Right lobe of liver (tissue), 6 donors: ENCODE results near the gene CREBBP. TPM values are rescaled to one million over a fixed set of nuclear protein-coding genes. Genes with fewer than 3 reads are reported as not detected.

ENCODE experiments used
- ATAC-seq, 4 donors: fragments of 200-7000 bp; cut with Tn5 transposase; one replicate each; pipeline ENCODE4 v1.9.1; 2020; ENCODE audit warnings: mild to moderate bottlenecking in 4 of 4, moderate library complexity in 4 of 4
- DNase-seq, 3 donors: peaks; one replicate each; pipeline ENCODE4 v3.0.0-alpha.2; 2020
- H3K27ac ChIP-seq, 3 donors: fragments of 200-600 bp; one replicate each; pipeline ENCODE4 v1.8.0; 2022
- H3K27me3 ChIP-seq, 2 donors: fragments of 200-600 bp; one replicate each; pipeline ENCODE4 v1.8.0; 2022
- H3K36me3 ChIP-seq, 4 donors: fragments of 200-600 bp; sonication (generic) in 1 of 4; one replicate each; pipeline versions ENCODE4 v1.5.1 to v1.8.0; 2017 to 2022; ENCODE audit warnings: control low read depth in 1 of 4
- H3K4me1 ChIP-seq, 4 donors: fragments of 200-600 bp; sonication (generic) in 1 of 4; one replicate each; pipeline versions ENCODE4 v1.5.1 to v1.8.0; 2017 to 2022; ENCODE audit warnings: control low read depth in 1 of 4
- H3K4me3 ChIP-seq, 3 donors: fragments of 200-600 bp; one replicate each; pipeline ENCODE4 v1.8.0; 2022
- H3K9me3 ChIP-seq, 4 donors: fragments of 200-600 bp; sonication (generic) in 1 of 4; one replicate each; pipeline versions ENCODE4 v1.5.1 to v1.8.0; 2017 to 2022; ENCODE audit warnings: control low read depth in 1 of 4
- POLR2A ChIP-seq: fragments of 450-650 bp; IDR thresholded peaks from one replicate; pipeline ENCODE4 v1.6.1; 2017; ENCODE audit warnings: antibody characterized with exemption, mild to moderate bottlenecking
- WGBS: methylation state at CpG from one replicate; pipeline ENCODE4 v1.1.6; 2018; ENCODE audit warnings: low coverage, low lambda C conversion rate; ENCODE audit not compliant: insufficient coverage; ENCODE audit errors: missing lambda C conversion rate; 5-methylcytosine and 5-hydroxymethylcytosine counted together
- intact Hi-C, 2 donors: fragments of 100-400 bp; cut with DNase I; formaldehyde crosslinking; loops; one replicate each; pipeline versions ENCODE4 v1.11.2 to v1.14.1; 2022
- total RNA-seq, 6 experiments: library from RNA; depleted of rRNA in 2 of 6; stranded (reverse); fragments of >200 nt in 2 of 6; fragmentation: NEBNext Ultra II Directional in 3 of 6; extraction: Animal tissue kit (Norgen Biotek cat#: 25700) in 3 of 6; gene quantifications; one replicate each; pipeline versions ENCODE4 v1.1.0 to v1.2.4, GENCODE V29; 2016 to 2023
- TF ChIP-seq, protein P1 (sequence below), 4 donors: fragments of 200-600 bp in 3 of 4; fragments of 450-650 bp in 1 of 4; IDR thresholded peaks; one replicate each; pipeline versions ENCODE4 v1.5.1 to v1.8.0; 2016 to 2022; ENCODE audit warnings: antibody characterized with exemption in 4 of 4, mild to moderate bottlenecking in 2 of 4
- donor health status: DM: no; HTN: yes; CAD: no.
- donor health status: DM: no; HTN: no; CAD: no.
- donor health status: DM: no; HTN: no; CAD: no.
- donor health status: DM: no; HTN: yes; CAD: no.
- donor health status: DM: no; HTN: yes; CAD: no.

Gene CREBBP
- total RNA-seq, 6 experiments from 2014 or later, result 18.1 to 39.8 (median 29.2) TPM

DNA sequence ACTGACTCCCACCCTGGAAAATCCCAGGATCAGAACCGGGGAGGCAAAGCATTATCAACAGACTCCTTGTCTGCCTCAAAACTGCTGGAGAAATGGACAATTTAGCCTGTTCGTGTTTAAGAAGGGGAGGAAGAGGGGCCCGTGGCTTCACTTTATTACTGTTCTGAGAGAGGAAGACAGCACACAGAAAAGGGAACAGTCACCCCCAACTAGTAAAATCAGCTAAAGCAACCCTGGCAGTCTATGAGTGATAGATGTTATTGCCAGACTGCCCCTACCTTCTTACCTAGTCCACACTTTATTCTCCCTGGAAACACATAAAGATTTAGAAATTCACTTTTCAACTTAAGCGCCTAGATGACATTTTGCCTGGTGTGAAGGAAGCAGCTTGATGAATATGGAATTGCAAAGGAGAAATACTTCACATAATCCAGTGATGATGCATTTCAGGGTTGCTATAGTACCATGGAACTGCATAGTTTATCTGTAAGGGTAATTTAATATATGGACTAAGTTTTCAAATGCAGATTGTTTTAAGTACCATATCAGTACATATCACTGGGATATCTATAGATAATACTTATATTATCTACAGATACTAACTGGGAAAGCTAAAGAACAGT lies 126.3 kb downstream of the CREBBP start:
- H3K36me3 ChIP-seq, result peaks cover 0 to 45% (median 18%) of the 10 kb centered on the region in 4 donors
- H3K27me3 ChIP-seq, result no peaks in the 10 kb centered on the region
- ATAC-seq (no peak), DNase-seq (no peak)
- H3K27ac ChIP-seq, result no peak overlapping the region
- TF ChIP-seq, protein P1, sequence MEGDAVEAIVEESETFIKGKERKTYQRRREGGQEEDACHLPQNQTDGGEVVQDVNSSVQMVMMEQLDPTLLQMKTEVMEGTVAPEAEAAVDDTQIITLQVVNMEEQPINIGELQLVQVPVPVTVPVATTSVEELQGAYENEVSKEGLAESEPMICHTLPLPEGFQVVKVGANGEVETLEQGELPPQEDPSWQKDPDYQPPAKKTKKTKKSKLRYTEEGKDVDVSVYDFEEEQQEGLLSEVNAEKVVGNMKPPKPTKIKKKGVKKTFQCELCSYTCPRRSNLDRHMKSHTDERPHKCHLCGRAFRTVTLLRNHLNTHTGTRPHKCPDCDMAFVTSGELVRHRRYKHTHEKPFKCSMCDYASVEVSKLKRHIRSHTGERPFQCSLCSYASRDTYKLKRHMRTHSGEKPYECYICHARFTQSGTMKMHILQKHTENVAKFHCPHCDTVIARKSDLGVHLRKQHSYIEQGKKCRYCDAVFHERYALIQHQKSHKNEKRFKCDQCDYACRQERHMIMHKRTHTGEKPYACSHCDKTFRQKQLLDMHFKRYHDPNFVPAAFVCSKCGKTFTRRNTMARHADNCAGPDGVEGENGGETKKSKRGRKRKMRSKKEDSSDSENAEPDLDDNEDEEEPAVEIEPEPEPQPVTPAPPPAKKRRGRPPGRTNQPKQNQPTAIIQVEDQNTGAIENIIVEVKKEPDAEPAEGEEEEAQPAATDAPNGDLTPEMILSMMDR (IDR thresholded peaks at IDR 0.05), result no peak
- TF ChIP-seq POLR2A, result no peak
- H3K4me3 ChIP-seq, result no peak overlapping the region
- H3K9me3 ChIP-seq, result no peaks in the 10 kb centered on the region
- WGBS, result 93% methylated on average over 4 of the region's 4 CpGs
- intact Hi-C loops, result no loop called here
- H3K4me1 ChIP-seq, result peaks cover 0 to 17% (median 5%) of the 10 kb centered on the region in 4 donors

GRCh38 chr16:3752984-3753383 lies 127.5 kb downstream of the CREBBP start:
- 100% methylated on average over 7 of the region's 15 CpGs for WGBS
- Histone ChIP-seq H3K27ac (no peak overlapping the region), H3K9me3 (no peaks in the 10 kb centered on the region), H3K4me1 (peaks cover 0 to 17% (median 5%) of the 10 kb centered on the region in 4 donors), H3K36me3 (peaks cover 0 to 41% (median 18%) of the 10 kb centered on the region in 4 donors), H3K27me3 (no peaks in the 10 kb centered on the region), H3K4me3 (no peak overlapping the region)
- TF ChIP-seq, protein P1 (IDR thresholded peaks at IDR 0.05), result no peak
- no peak for TF ChIP-seq POLR2A
- ATAC-seq, result no peak
- DNase-seq, result no peak
- intact Hi-C loops, result no loop called here

DNA sequence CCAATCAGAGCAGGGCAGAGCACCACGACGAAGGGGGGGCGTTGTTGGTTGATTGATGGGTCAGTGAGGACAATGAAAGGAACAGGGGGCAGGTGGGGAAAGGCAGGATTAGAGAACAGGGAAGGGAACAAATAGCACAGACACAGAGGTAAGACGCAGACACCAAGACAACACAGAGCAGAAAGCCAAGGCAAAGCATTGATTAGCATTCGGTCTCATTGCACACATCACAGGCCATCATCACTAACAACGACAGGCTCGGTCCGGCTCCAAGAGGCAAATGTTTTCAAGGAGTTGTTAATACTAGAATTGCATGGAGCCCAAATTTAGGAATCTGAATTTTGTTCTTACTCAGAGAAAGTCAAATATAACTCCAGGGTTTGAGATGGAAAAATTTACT lies 128.6 kb downstream of the CREBBP start:
- 91% methylated on average over 6 of the region's 8 CpGs for WGBS
- no peak overlapping the region for H3K27ac ChIP-seq
- H3K4me1 ChIP-seq, result peaks cover 0 to 17% (median 5%) of the 10 kb centered on the region in 4 donors
- no peak for DNase-seq
- intact Hi-C loops, result no loop called here
- no peaks in the 10 kb centered on the region for H3K27me3 ChIP-seq
- TF ChIP-seq POLR2A, result no peak
- TF ChIP-seq, protein P1 (IDR thresholded peaks at IDR 0.05), result no peak
- peaks cover 0 to 41% (median 14%) of the 10 kb centered on the region in 4 donors for H3K36me3 ChIP-seq
- H3K9me3 ChIP-seq, result no peaks in the 10 kb centered on the region
- ATAC-seq, result no peak
- no peak overlapping the region for H3K4me3 ChIP-seq

GRCh38 chr16:3748307-3748706 lies 132.2 kb downstream of the CREBBP start:
- peak in 1 of 4 donors; percentile 21 for ATAC-seq

More at GRCh38 chr16:3748307-3748706, 132.2 kb downstream of the CREBBP start:
- no peak overlapping the region for H3K27ac ChIP-seq
- H3K36me3 ChIP-seq, result peaks cover 5 to 67% (median 20%) of the 10 kb centered on the region in 4 donors
- WGBS, result 81% methylated on average over 4 of the region's 5 CpGs
- H3K4me1 ChIP-seq, result peaks cover 0 to 4% (median 0%) of the 10 kb centered on the region in 4 donors
- DNase-seq, result no peak
- intact Hi-C loops, result no loop called here
- H3K9me3 ChIP-seq, result no peaks in the 10 kb centered on the region
- no peak overlapping the region for H3K4me3 ChIP-seq
- H3K27me3 ChIP-seq, result no peaks in the 10 kb centered on the region
- TF ChIP-seq POLR2A, result no peak
- TF ChIP-seq, protein P1 (IDR thresholded peaks at IDR 0.05), result no peak
